HUES64 (cell line): ENCODE data around the gene CBX6.

Experiments used
- H3K27ac ChIP-seq: 2 replicates; pipeline ENCODE4 v1.7.0; 2013; ENCODE audit warnings: low read depth, low read length, inconsistent platforms
- H3K27me3 ChIP-seq: 2 replicates; pipeline ENCODE4 v1.6.1; 2013; ENCODE audit warnings: mild to moderate bottlenecking, low read length; ENCODE audit not compliant: insufficient read depth
- H3K36me3 ChIP-seq: 2 replicates; pipeline ENCODE4 v1.6.1; 2013; ENCODE audit warnings: mild to moderate bottlenecking, low read length; ENCODE audit not compliant: insufficient read depth
- H3K4me1 ChIP-seq: 2 replicates; pipeline ENCODE4 v1.6.1; 2013; ENCODE audit warnings: mild to moderate bottlenecking, low read length, moderate library complexity; ENCODE audit not compliant: insufficient read depth
- H3K4me3 ChIP-seq: 2 replicates; pipeline ENCODE4 v1.5.1; 2013; ENCODE audit warnings: mild to moderate bottlenecking, low read length, moderate library complexity
- H3K9ac ChIP-seq: 2 replicates; pipeline ENCODE4 v1.6.1; 2013; ENCODE audit warnings: mild to moderate bottlenecking, low read depth, low read length
- H3K9me3 ChIP-seq: 2 replicates; pipeline ENCODE4 v1.6.1; 2013; ENCODE audit warnings: low read depth, low read length; ENCODE audit not compliant: insufficient read depth
- WGBS: fragments of 150-250, 120-280 bp; methylation state at CpG from one replicate; pipeline ENCODE4 v1.1.7; 2013; ENCODE audit warnings: missing lambda C conversion rate; 5-methylcytosine and 5-hydroxymethylcytosine counted together

Gene CBX6

DNA sequence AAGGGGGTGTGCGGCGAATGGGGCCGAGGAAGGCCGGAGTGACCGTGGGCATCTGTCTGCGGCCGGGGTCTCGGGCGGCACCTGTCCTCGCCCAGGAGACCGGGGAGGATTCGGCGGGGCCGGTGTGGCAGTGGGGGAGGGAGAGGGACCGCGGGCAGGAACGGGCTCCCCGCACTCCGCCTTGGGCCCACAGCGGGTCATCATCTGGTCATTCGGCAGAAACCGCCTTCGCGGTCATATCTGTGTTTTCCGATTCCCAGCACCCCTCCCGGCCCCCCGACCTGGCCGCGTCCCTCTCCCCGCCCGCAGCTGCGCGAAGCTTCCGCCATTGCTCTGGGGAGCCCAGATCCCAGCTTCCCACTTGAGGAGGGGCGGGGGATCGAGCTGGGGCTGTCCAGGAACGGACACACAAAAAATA, 824 bp upstream of the CBX6 start:
- Histone ChIP-seq H3K36me3 (peaks cover 17% of the 10 kb centered on the region), H3K4me1 (peaks cover 22% of the 10 kb centered on the region), H3K9ac (peak overlapping the region; percentile 87), H3K27ac (peak overlapping the region; percentile 90), H3K27me3 (0 out of 2 replicates have a peak, but pooled peaks cover 6% of the 10 kb centered on the region), H3K4me3 (peak overlapping the region; percentile 87), H3K9me3 (no peaks in the 10 kb centered on the region)
- under 1% methylated on average over 36 of the region's 37 CpGs for WGBS

DNA sequence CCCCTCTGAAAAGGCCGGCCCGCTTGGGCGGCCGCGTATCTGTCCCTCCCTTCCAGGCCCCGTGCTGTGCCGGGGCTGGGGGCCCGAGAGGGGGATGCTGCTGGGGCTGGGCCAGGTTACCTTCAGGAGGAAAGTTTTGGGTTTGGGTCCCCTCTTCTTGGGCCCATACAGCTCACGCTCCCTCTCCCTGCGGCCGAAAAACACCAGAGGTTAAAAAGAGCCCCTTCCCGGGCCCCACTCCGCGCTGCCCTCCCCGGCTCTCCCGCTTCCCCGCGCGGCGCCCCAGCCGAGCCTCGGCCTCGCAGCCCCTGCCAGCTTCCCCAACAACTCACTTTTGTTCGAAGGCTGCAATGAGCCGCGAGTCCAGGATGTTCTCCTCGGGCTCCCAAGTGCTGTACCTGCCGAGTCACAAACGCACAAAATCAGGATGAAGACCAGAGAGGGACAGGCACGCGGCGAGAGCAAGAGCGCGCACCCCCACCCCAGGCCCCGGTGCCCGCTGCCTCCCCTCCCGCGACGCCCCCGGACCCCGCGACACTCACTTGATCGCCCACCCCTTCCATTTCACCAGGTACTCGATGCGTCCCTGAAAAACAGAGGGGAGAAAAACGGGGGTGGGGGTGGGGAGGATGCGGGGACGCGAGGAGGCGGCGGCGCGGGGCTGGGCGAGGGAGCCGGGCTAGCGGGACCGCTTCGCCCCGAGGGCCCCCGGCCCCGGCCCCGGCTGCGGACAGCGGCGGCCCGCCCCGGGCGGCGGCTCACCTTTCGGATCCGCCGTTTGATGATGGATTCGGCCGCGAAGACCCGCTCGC, 450 bp downstream of the CBX6 start:
- peak overlapping the region; percentile 63; the same call in 1 of the 2 replicates for H3K9ac ChIP-seq
- peaks cover 22% of the 10 kb centered on the region for H3K36me3 ChIP-seq
- no peaks in the 10 kb centered on the region for H3K9me3 ChIP-seq
- H3K27me3 ChIP-seq = 0 out of 2 replicates have a peak, but pooled peaks cover 6% of the 10 kb centered on the region
- under 1% methylated on average over 63 of the region's 77 CpGs for WGBS
- peaks cover 22% of the 10 kb centered on the region for H3K4me1 ChIP-seq
- peak overlapping the region; percentile 87 for H3K4me3 ChIP-seq
- H3K27ac ChIP-seq = no peak overlapping the region; the same call in 1 of the 2 replicates

DNA sequence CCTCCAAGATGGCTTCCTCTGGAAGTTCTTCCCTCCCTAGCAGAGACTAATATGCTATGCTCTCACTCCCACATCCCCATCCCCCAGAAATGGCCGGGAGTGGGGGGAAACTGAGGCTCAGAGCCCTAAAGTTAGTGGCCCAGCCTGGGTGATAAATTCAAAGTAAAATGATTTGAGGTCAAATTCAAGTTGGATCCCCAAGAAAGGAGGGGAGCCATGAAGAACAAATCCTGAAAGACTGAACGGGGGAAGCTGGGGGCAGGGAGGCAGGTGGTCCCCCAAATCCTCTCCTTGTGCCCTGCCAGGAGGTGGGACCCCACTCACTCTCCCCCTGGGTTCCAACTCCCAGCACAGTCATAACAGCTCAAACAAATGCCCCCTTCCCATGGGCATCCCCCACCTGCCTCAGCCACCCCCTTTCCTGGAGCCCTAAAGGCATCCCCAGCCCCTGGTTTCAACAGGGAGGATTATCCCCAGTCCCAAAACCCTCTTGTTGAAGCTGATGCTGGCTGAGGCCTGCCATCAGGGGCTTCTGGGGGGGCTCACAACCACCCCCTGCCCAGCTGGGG, 1.1 kb downstream of the CBX6 start:
- H3K9ac ChIP-seq = peak overlapping the region; percentile 59; the same call in 1 of the 2 replicates
- H3K4me3 ChIP-seq = peak overlapping the region; percentile 87
- 0 out of 2 replicates have a peak, but pooled peaks cover 6% of the 10 kb centered on the region for H3K27me3 ChIP-seq
- WGBS = 83% methylated on average over 2 of the region's 2 CpGs
- no peaks in the 10 kb centered on the region for H3K9me3 ChIP-seq
- H3K27ac ChIP-seq = no peak overlapping the region
- peaks cover 25% of the 10 kb centered on the region for H3K36me3 ChIP-seq
- H3K4me1 ChIP-seq = peaks cover 22% of the 10 kb centered on the region

DNA sequence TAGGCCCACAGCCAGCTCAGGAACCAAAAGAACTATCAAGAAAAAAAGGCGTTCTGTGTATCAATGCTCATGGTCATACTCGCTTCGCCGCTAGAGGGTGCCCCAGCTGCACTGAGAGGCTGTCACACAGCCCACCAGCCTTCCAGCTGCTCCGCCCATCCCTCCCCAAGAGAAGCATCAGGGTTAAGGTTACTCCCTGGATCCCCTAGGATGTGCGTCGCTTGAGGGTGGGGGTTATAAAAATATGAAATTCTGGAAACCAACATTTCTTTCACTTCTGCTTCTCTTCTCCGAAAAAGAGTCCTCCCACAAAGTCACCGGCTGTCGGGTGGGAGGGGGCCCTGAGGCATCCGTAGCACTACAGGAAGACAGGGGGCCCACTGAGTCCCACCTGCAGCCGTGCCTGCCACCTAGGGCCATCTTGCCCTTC, 1.7 kb downstream of the CBX6 start:
- Histone ChIP-seq H3K27ac (no peak overlapping the region), H3K36me3 (peaks cover 30% of the 10 kb centered on the region), H3K27me3 (0 out of 2 replicates have a peak, but pooled peaks cover 6% of the 10 kb centered on the region), H3K4me3 (peak overlapping the region; percentile 87), H3K4me1 (peaks cover 22% of the 10 kb centered on the region), H3K9ac (no peak overlapping the region), H3K9me3 (no peaks in the 10 kb centered on the region)
- WGBS = 23% methylated on average over 10 of the region's 12 CpGs

DNA sequence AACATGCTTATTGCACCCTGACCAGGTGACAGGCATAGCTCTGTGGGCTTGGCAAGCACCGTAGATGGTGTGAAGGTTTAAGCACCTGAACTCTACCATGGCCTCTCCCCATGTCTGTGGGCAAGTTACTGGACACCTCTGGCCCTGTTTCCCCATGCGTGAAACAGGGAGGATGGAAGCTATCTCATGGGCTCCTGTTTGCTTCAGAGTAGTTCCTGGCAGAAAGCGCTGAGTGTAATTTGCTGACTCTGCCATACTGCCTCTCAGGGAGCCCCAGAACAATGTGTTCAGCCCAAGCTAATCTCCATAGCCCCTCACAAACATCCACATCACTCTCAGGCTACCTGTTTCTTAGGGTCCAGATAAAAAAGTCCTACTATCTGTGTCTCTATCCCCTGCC, 2.4 kb downstream of the CBX6 start:
- Histone ChIP-seq H3K27me3 (0 out of 2 replicates have a peak, but pooled peaks cover 3% of the 10 kb centered on the region), H3K9ac (no peak overlapping the region), H3K36me3 (peaks cover 31% of the 10 kb centered on the region), H3K4me3 (no peak overlapping the region), H3K9me3 (no peaks in the 10 kb centered on the region), H3K27ac (no peak overlapping the region), H3K4me1 (peaks cover 27% of the 10 kb centered on the region)
- WGBS = 91% methylated on average over 3 of the region's 3 CpGs

DNA sequence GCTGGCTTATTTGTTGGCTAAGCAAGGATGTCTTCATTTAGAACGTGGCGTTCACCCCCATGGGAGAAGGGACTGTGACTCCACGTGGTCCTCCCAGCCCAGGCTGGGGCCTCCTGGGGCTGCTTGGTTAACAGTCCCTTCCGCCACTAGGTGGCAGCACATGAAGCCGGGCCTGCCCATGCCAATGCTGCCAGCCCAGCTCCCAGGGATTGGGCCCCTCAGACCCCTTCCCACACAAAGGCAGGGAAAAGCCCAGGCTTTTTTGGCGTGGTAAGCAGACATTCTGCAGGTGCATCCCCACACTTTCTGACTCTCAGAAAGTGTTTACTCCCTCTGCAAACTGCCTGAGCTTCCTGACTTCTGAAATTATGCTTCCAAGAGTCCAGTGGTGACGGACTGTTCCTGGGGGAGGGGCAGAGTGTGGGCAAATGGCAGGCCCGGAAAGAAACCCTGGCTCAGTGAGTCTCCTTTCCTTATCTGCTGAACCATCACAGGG, 3.1 kb downstream of the CBX6 start:
- no peaks in the 10 kb centered on the region for H3K9me3 ChIP-seq
- H3K4me1 ChIP-seq = peaks cover 31% of the 10 kb centered on the region
- H3K36me3 ChIP-seq = peaks cover 31% of the 10 kb centered on the region
- no peak overlapping the region for H3K9ac ChIP-seq
- H3K27ac ChIP-seq = no peak overlapping the region
- 35% methylated on average over 8 of the region's 8 CpGs for WGBS
- H3K27me3 ChIP-seq = 0 out of 2 replicates have a peak, but pooled peaks cover 3% of the 10 kb centered on the region
- no peak overlapping the region for H3K4me3 ChIP-seq

DNA sequence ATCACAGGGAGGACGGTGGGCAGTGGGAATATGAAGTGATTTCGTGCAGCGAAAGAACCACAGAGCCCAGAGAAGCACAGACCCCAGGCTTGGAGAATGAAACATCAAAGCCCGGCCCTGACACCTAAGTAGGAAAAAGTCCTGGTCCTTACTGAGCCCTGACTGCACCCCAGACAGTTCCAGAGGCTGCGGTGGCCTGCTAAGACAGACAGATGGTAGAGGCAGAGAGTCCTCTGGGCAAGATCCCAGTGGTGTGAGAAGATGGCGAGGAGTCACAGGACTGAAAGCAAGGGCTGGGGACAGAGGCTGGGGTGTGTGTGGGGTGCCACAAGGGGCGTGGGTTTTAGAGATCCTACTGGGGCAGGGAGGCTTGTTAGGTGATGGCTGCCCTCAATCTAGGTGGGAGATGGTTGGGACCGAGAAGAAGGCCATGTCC, 3.7 kb downstream of the CBX6 start:
- 91% methylated on average over 8 of the region's 8 CpGs for WGBS
- Histone ChIP-seq H3K9ac (no peak overlapping the region), H3K4me3 (no peak overlapping the region), H3K27me3 (0 out of 2 replicates have a peak, but pooled peaks cover 1% of the 10 kb centered on the region), H3K4me1 (peaks cover 26% of the 10 kb centered on the region), H3K27ac (no peak overlapping the region), H3K9me3 (no peaks in the 10 kb centered on the region), H3K36me3 (peaks cover 31% of the 10 kb centered on the region)

DNA sequence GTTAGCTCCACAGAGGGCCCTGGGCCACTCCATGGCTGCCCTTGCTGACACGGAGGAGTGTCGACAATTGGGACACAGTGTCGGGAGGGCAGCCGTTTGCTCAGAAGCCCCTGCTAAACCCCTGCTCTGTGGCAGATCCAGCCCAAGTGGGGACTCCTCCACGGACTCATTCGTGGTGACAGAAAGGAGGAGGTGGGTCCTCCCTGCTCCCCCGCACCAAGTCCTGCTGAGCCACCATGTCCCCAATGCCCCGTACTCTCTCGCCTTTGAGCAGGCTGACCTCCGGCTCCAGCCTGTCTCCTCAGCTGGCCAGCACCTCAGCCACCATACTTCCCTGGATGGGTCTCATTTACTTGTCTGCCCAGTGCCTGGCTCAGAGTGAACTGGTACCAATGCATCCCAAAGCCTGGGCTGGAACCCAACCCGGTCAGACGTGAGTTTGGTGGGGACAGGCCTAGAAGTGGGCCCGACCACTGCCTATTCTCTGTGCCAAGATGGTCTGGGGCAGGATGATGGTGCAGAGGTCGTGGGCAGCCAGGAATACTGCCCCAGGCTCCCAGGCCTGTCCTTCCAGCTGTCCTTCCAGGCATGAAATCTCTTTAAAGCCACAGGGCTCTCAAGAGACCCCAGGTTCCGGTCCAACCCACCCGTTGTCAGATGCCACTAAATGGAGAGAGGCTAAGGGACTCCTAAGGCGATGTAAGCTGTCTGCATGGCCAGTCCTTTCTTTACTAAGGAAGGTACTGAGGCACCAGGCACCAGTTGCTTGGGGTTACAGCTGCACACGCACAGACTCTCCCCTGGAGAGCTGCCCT, 4.3 kb downstream of the CBX6 start:
- 93% methylated on average over 18 of the region's 18 CpGs for WGBS
- Histone ChIP-seq H3K4me1 (peaks cover 24% of the 10 kb centered on the region), H3K9me3 (no peaks in the 10 kb centered on the region), H3K27ac (no peak overlapping the region), H3K27me3 (no peaks in the 10 kb centered on the region), H3K4me3 (no peak overlapping the region), H3K9ac (no peak overlapping the region), H3K36me3 (peaks cover 31% of the 10 kb centered on the region)

DNA sequence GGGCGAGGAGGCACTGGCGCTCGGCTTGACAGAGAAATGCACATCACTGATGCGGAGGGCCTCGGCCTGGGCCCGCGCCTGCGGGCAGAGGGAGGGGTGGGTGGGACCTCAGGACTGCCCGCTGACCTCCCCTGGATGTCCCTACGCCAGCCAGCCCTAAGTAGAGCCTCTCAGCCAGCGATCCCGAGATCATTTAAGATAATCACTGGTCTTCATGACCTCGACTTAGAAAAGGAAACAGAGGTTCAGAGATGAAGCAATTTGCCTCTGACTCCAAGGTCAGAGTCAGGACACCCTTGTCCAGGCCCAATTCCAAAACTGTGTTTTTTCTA, 4.9 kb downstream of the CBX6 start:
- H3K4me1 ChIP-seq = peaks cover 29% of the 10 kb centered on the region
- H3K27ac ChIP-seq = no peak overlapping the region
- no peaks in the 10 kb centered on the region for H3K27me3 ChIP-seq
- no peak overlapping the region for H3K9ac ChIP-seq
- peaks cover 31% of the 10 kb centered on the region for H3K36me3 ChIP-seq
- H3K9me3 ChIP-seq = no peaks in the 10 kb centered on the region
- H3K4me3 ChIP-seq = peak overlapping the region; percentile 8; the same call in 1 of the 2 replicates
- 83% methylated on average over 13 of the region's 13 CpGs for WGBS

DNA sequence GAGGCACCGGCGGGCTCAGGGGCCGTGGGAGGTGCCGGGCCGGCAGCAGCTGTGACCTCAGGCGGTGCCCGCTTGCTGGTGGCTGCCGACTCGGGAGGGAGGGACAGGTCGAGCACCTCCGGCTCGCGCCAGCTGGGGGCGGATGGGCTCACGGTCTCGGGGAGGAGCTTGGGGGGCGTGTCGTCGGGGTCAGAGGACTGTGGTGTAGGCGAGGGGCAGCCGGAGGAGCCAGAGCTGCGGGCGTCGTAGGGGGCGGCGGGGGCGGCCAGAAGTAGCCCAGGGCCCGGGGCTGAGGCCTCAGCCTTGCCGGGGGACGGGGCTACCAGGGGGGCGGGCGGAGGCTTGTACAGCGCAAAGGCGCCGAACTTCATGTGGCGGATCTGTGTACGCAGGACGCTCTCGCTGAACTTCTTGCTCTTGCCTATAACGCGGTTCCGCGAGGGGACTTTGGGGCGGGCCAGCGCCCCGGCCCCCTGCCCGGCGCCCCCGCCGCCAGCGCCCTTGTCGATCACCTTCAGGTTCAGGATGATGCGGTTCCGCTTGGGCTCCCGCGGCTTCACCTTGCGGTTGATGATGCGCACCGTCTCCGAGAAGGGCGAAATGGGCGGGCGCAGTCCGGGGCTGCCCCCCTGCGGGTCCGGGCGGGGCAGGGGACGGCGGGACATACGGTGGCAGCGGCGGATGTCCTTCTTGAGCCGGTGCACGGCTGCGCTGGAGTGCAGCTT, 5.5 kb downstream of the CBX6 start:
- Histone ChIP-seq H3K4me1 (peaks cover 32% of the 10 kb centered on the region), H3K4me3 (peak overlapping the region; percentile 8; the same call in 1 of the 2 replicates), H3K27me3 (no peaks in the 10 kb centered on the region), H3K36me3 (peaks cover 31% of the 10 kb centered on the region), H3K9me3 (no peaks in the 10 kb centered on the region), H3K27ac (no peak overlapping the region), H3K9ac (no peak overlapping the region)
- WGBS = 71% methylated on average over 75 of the region's 75 CpGs
